ENCODE results near the gene HOXB4.

DNA sequence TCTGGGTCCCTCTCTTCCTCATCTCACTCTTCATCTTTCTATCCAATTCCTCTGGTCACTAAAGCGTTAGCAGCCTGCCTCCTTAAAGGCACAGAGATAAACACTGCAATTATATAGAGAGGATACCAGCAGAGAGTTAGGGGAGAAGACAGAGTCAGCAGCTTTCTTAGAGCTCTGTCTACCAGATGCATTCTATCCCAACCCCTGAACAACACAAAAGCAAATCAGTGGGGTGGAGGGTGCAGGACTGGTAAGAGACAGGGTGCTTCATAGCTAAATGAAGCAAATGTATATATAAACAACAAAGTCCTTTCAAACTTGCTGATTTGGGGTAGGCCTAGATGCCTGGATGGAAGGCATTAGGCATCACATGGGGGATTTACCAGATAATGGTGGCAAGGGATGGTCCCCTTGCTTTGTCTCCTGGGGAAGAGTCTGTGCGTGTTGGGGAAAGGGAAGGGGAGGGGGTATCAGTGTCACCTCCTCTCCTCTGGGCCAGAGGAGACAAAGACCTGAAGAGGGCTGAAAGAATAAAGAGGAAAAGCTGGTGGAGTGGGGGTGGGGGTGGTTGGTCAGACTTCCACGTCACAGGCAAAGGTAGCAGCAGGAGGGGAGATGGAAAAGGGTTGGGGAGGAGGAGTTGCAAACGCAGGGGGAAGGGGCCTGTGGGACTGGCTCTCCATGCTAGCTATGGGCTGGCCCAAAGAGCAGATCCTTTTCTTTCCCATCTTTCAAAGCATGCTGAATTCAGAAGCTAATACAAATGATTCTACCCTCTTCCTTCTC, 12.0 kb downstream of the HOXB4 start:
- TF ChIP-seq ZNF423 (CRISPR knock-in tag; IDR thresholded peaks at IDR 0.05) = no peak
- TF ChIP-seq, protein P1, sequence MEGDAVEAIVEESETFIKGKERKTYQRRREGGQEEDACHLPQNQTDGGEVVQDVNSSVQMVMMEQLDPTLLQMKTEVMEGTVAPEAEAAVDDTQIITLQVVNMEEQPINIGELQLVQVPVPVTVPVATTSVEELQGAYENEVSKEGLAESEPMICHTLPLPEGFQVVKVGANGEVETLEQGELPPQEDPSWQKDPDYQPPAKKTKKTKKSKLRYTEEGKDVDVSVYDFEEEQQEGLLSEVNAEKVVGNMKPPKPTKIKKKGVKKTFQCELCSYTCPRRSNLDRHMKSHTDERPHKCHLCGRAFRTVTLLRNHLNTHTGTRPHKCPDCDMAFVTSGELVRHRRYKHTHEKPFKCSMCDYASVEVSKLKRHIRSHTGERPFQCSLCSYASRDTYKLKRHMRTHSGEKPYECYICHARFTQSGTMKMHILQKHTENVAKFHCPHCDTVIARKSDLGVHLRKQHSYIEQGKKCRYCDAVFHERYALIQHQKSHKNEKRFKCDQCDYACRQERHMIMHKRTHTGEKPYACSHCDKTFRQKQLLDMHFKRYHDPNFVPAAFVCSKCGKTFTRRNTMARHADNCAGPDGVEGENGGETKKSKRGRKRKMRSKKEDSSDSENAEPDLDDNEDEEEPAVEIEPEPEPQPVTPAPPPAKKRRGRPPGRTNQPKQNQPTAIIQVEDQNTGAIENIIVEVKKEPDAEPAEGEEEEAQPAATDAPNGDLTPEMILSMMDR (IDR thresholded peaks at IDR 0.05) = no peak
- TF ChIP-seq, protein P2, sequence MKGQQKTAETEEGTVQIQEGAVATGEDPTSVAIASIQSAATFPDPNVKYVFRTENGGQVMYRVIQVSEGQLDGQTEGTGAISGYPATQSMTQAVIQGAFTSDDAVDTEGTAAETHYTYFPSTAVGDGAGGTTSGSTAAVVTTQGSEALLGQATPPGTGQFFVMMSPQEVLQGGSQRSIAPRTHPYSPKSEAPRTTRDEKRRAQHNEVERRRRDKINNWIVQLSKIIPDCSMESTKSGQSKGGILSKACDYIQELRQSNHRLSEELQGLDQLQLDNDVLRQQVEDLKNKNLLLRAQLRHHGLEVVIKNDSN (CRISPR knock-in tag; IDR thresholded peaks at IDR 0.05) = no peak
- TF ChIP-seq, protein P3, sequence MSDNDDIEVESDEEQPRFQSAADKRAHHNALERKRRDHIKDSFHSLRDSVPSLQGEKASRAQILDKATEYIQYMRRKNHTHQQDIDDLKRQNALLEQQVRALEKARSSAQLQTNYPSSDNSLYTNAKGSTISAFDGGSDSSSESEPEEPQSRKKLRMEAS (CRISPR knock-in tag; IDR thresholded peaks at IDR 0.05) = no peak
- TF ChIP-seq SP1 (CRISPR knock-in tag; conservative IDR thresholded peaks at IDR 0.05) = no peak
- TF ChIP-seq SMAD4 (CRISPR knock-in tag; IDR thresholded peaks at IDR 0.05) = no peak
- TF ChIP-seq ELF4 (CRISPR knock-in tag; IDR thresholded peaks at IDR 0.05; ENCODE audit: low read depth) = no peak
- no peak for TF ChIP-seq ZNF121 (CRISPR knock-in tag; IDR thresholded peaks at IDR 0.05)
